ENCODE results near the gene SPTBN5.

GRCh38 chr15:41880156-41880877, 13.5 kb downstream of the SPTBN5 start:
- TF ChIP-seq CTCF (conservative IDR thresholded peaks at IDR 0.05; ENCODE audit: low read depth, low read length) (no peak), EZH2 (IDR thresholded peaks at IDR 0.05; ENCODE audit: borderline replicate concordance, low read depth, low read length, poor library complexity, severe bottlenecking) (no peak)

Measured in A673 (cell line).